ENCODE measurements around the gene EPHA4.

EPHA4 gene

DNA sequence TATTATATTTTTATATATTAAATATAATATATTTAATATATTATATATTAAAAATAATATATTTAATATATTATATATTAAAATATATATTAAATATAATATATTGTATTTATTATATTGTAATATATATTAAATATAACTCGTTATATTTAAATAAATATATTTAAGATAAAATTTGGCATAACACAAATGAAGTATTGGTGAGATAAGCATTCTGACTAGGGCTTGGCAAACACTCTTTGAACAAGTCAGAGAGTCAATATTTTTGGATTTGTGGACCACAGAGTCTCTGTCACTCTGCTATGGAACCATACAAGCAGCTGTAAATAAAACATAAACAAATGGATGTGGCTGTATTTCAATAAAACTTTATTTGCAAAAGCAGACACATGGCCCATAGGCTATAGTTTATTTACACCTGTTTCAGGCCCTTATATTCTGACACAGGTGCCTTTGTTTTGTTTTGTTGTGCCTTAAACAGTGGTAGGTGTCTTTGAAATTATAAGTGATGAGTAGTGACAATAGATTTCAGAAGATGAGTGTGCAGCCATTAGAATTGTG, 190.1 kb downstream of the EPHA4 start:
- Histone ChIP-seq H3K36me3 (no peaks in the 10 kb centered on the region), H3K9me3 (no peaks in the 10 kb centered on the region), H3K4me3 (ENCODE audit: low read depth, low read length) (no peak overlapping the region), H3K4me1 (no peaks in the 10 kb centered on the region), H3K27me3 (no peaks in the 10 kb centered on the region)
- no peak for TF ChIP-seq CTCF (IDR thresholded peaks at IDR 0.05; ENCODE audit: low read depth, low read length)
- DNase-seq, result no peak

DNA sequence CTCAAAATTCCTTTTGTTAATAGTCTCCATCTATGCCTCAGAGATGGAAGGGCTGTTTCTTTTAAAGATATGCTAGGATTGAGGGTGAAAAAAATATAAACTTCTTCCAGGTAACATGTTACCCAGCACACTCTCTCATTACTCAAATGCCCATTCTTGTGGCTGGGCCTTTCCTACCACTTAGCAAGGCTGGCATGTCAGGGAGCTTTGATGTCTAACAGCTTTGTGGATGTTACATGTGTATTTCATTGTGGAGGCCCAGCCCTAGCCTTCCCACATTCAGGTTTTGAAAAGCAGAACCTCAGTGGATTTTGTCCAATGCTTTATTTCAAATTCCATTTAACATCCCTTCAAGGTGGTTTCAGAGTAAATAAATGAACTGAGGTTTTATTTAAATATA, 191.4 kb downstream of the EPHA4 start:
- Histone ChIP-seq H3K9me3 (no peaks in the 10 kb centered on the region), H3K4me3 (ENCODE audit: low read depth, low read length) (no peak overlapping the region), H3K27me3 (no peaks in the 10 kb centered on the region), H3K4me1 (no peaks in the 10 kb centered on the region), H3K36me3 (no peaks in the 10 kb centered on the region)
- DNase-seq, result no peak
- TF ChIP-seq CTCF (IDR thresholded peaks at IDR 0.05; ENCODE audit: low read depth, low read length), result no peak

- no peaks in the 10 kb centered on the region for H3K27me3 ChIP-seq
- TF ChIP-seq CTCF (IDR thresholded peaks at IDR 0.05; ENCODE audit: low read depth, low read length), result no peak
- no peaks in the 10 kb centered on the region for H3K9me3 ChIP-seq
- H3K36me3 ChIP-seq, result no peaks in the 10 kb centered on the region
- no peaks in the 10 kb centered on the region for H3K4me1 ChIP-seq
- H3K4me3 ChIP-seq (ENCODE audit: low read depth, low read length), result no peak overlapping the region
- no peak for DNase-seq
Observed at GRCh38 chr2:221380062-221380461, 192.0 kb downstream of the EPHA4 start.

GRCh38 chr2:221377597-221377996, 194.5 kb downstream of the EPHA4 start:
- H3K4me3 ChIP-seq (ENCODE audit: low read depth, low read length), result no peak overlapping the region
- no peak for TF ChIP-seq CTCF (IDR thresholded peaks at IDR 0.05; ENCODE audit: low read depth, low read length)
- H3K9me3 ChIP-seq, result no peaks in the 10 kb centered on the region
- no peaks in the 10 kb centered on the region for H3K4me1 ChIP-seq
- no peak for DNase-seq
- H3K27me3 ChIP-seq, result no peaks in the 10 kb centered on the region
- H3K36me3 ChIP-seq, result no peaks in the 10 kb centered on the region

DNA sequence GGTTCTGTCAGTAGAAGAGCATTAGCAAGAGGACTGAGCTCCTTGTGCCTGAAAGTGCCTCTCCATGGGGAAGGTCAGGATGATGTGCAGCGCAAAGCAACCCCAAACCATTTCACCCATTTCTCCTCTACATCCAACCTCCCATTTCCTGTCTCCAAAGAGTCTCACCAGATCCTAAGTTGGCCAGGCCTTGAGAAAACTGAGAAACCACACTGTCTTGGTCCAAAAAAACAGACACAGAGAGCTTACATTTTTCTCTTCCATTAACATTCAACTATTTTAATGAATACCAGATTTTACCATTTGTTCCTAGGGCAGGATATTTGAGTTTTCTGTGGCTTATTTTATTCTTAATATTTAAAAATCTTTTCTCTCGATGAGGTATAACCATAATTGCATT, 195.0 kb downstream of the EPHA4 start:
- no peak for TF ChIP-seq CTCF (IDR thresholded peaks at IDR 0.05; ENCODE audit: low read depth, low read length)
- Histone ChIP-seq H3K4me1 (no peaks in the 10 kb centered on the region), H3K4me3 (ENCODE audit: low read depth, low read length) (no peak overlapping the region), H3K27me3 (no peaks in the 10 kb centered on the region), H3K9me3 (no peaks in the 10 kb centered on the region), H3K36me3 (no peaks in the 10 kb centered on the region)
- DNase-seq, result no peak

- Histone ChIP-seq H3K36me3 (no peaks in the 10 kb centered on the region), H3K9me3 (no peaks in the 10 kb centered on the region), H3K4me1 (no peaks in the 10 kb centered on the region), H3K27me3 (no peaks in the 10 kb centered on the region), H3K4me3 (ENCODE audit: low read depth, low read length) (no peak overlapping the region)
- TF ChIP-seq CTCF (IDR thresholded peaks at IDR 0.05; ENCODE audit: low read depth, low read length), result no peak
- DNase-seq, result no peak
Observed at GRCh38 chr2:221374234-221374633, 197.9 kb downstream of the EPHA4 start.
